Renal cortical epithelial cell (primary cell): ENCODE data around the gene C10orf95. TPM values are rescaled to one million over a fixed set of nuclear protein-coding genes. Genes with fewer than 3 reads are reported as not detected.

ENCODE experiments used
- DNase-seq: peaks from one replicate; pipeline ENCODE4 v3.0.0-alpha.2; 2011; ENCODE audit warnings: low read depth
- total RNA-seq: library from RNA; depleted of rRNA; stranded (reverse); fragments of >200 nt; gene quantifications from 2 replicates; pipeline ENCODE4 v1.2.3, GENCODE V29; 2014

The C10orf95 gene
- total RNA-seq, 1 donor from 2014 or later: 0.25 TPM

DNA sequence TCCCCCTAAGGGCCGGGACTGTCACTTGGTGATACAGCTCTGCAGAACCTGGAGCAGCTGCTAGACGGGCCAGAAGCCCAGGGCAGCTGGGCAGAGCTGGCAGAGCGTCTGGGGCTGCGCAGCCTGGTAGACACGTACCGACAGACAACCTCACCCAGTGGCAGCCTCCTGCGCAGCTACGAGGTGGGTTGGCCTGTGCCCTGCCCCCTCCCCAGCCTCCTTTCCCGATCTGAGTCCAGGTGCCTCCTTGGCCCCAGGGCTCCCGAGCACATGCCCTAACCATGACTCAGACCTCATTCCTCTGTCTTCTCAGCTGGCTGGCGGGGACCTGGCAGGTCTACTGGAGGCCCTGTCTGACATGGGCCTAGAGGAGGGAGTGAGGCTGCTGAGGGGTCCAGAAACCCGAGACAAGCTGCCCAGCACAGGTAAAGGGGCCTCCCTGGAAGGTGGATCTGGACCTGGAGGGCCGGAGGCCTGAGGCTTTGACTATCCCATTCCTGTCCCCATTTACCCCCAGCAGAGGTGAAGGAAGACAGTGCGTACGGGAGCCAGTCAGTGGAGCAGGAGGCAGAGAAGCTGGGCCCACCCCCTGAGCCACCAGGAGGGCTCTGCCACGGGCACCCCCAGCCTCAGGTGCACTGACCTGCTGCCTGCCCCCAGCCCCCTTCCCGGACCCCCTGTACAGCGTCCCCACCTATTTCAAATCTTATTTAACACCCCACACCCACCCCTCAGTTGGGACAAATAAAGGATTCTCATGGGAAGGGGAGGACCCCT lies 49.4 kb downstream of the C10orf95 start:
- peak; percentile 70 for DNase-seq

DNA sequence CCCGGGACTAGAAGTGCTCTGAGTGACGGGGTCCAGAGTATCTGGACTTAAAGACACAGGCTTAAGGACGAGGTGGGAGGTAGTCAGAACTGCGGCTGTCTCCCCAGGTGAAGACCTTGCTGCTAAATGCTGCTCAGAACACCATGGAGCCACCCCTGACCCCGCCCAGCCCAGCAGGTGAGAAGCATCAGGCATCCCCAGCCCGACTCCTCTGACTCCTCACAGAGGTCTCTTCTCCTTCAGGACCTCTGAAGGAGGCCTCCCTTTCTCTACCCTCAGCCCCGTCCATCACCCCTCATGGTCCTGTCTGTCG lies 50.0 kb downstream of the C10orf95 start:
- DNase-seq: no peak

DNA sequence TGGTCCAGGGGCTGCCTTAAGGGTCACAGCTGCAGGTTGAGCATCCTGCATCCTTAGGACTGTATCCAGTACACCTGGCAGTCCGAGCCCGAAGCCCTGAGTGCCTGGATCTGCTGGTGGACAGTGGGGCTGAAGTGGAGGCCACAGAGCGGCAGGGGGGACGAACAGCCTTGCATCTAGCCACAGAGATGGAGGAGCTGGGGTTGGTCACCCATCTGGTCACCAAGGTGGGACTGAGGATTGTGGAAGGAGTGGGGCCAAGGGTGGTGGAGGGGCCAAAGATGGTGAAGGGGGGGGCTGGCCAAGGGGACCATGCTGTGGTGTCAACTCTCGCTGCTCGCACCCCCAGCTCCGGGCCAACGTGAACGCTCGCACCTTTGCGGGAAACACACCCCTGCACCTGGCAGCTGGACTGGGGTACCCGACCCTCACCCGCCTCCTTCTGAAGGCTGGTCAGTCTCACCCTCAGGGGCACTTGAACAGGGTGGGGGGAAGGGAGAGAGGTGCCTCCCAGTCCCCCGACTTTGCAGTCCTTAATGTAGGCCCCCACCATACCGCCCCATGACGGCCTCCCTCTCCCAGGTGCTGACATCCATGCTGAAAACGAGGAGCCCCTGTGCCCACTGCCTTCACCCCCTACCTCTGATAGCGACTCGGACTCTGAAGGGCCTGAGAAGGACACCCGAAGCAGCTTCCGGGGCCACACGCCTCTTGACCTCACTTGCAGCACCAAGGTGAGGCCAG lies 50.6 kb downstream of the C10orf95 start:
- DNase-seq: no peak

DNA sequence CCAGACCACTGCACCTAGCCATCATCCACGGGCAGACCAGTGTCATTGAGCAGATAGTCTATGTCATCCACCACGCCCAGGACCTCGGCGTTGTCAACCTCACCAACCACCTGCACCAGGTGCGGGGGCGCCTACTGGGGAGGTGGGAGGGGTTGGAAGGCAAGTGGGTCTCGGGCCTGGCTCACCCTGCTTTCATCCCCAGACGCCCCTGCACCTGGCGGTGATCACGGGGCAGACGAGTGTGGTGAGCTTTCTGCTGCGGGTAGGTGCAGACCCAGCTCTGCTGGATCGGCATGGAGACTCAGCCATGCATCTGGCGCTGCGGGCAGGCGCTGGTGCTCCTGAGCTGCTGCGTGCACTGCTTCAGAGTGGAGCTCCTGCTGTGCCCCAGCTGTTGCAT lies 51.3 kb downstream of the C10orf95 start:
- no peak for DNase-seq

Other genes starting within 250 kb of the C10orf95 start
- gene ELOVL3, start 225.2 kb downstream of the C10orf95 start, total RNA-seq: 0.69 and 1.3 TPM in 2 replicates
- 1.7 and 2.2 TPM in 2 replicates for gene PITX3, start 210.0 kb downstream of the C10orf95 start, total RNA-seq
- gene GBF1, start 206.0 kb downstream of the C10orf95 start, total RNA-seq: 22.4 and 90.0 TPM in 2 replicates
- 52.4 and 57.3 TPM in 2 replicates for gene NFKB2, start 55.8 kb downstream of the C10orf95 start, total RNA-seq
- gene PSD, start 32.8 kb downstream of the C10orf95 start, total RNA-seq: 0.17 and 3.5 TPM in 2 replicates
- gene FBXL15, start 30.7 kb downstream of the C10orf95 start, total RNA-seq: 12.7 and 15.1 TPM in 2 replicates
- 49.5 and 50.0 TPM in 2 replicates for gene CUEDC2, start 19.0 kb downstream of the C10orf95 start, total RNA-seq
- gene ACTR1A, start 51.2 kb upstream of the C10orf95 start, total RNA-seq: 145 and 168 TPM in 2 replicates
- 0.69 and 8.1 TPM in 2 replicates for gene SUFU, start 52.4 kb upstream of the C10orf95 start, total RNA-seq
- 47.2 and 146 TPM in 2 replicates for gene TRIM8, start 192.9 kb upstream of the C10orf95 start, total RNA-seq